Activated T-cell treated with anti-CD3 and anti-CD28 coated beads, Interleukin-2, amount 50 U/mL, for 72 hours (primary cell): Measurements from ENCODE around the gene MRPL34. TPM values are rescaled to one million over a fixed set of nuclear protein-coding genes. Genes with fewer than 3 reads are reported as not detected.

ENCODE experiments used
- ATAC-seq, 2 donors: fragments of 150-1000 bp; cut with Tn5 transposase; replicated peaks in 1 of 2; 2 replicates each; pipeline ENCODE4 v1.10.0; 2021; ENCODE audit warnings: moderate library complexity in 2 of 2, mild to moderate bottlenecking in 1 of 2
- DNase-seq, 2 donors: peaks; one replicate each; pipeline ENCODE4 v3.0.0; 2021 to 2022; ENCODE audit warnings: mixed read lengths in 1 of 2
- H3K27ac Mint-ChIP-seq: one replicate; pipeline ENCODE4 v1.8.0; 2022; ENCODE audit warnings: mild to moderate bottlenecking, moderate library complexity, mixed read lengths
- H3K27me3 Mint-ChIP-seq: one replicate; pipeline ENCODE4 v1.8.0; 2022; ENCODE audit warnings: low read depth, mixed read lengths
- H3K36me3 Mint-ChIP-seq, 2 donors: one replicate each; pipeline ENCODE4 v1.8.0; 2022; ENCODE audit warnings: mixed read lengths in 2 of 2, mild to moderate bottlenecking in 1 of 2; ENCODE audit not compliant: insufficient read depth in 2 of 2
- H3K4me1 Mint-ChIP-seq: one replicate; pipeline ENCODE4 v1.8.0; 2022; ENCODE audit warnings: low read depth, mixed read lengths
- H3K4me3 Mint-ChIP-seq, 2 donors: one replicate each; pipeline ENCODE4 v1.8.0; 2022; ENCODE audit warnings: mild to moderate bottlenecking in 2 of 2, mixed read lengths in 2 of 2, moderate library complexity in 2 of 2
- H3K9me3 Mint-ChIP-seq, 2 donors: one replicate each; pipeline ENCODE4 v1.8.0; 2022; ENCODE audit warnings: mixed read lengths in 2 of 2
- total RNA-seq, 2 donors: library from RNA; stranded (reverse); gene quantifications; one replicate each; pipeline ENCODE4 v1.2.3, GENCODE V29; 2022

Gene MRPL34
- total RNA-seq, 2 donors from 2014 or later = 75.0 to 75.8 TPM

DNA sequence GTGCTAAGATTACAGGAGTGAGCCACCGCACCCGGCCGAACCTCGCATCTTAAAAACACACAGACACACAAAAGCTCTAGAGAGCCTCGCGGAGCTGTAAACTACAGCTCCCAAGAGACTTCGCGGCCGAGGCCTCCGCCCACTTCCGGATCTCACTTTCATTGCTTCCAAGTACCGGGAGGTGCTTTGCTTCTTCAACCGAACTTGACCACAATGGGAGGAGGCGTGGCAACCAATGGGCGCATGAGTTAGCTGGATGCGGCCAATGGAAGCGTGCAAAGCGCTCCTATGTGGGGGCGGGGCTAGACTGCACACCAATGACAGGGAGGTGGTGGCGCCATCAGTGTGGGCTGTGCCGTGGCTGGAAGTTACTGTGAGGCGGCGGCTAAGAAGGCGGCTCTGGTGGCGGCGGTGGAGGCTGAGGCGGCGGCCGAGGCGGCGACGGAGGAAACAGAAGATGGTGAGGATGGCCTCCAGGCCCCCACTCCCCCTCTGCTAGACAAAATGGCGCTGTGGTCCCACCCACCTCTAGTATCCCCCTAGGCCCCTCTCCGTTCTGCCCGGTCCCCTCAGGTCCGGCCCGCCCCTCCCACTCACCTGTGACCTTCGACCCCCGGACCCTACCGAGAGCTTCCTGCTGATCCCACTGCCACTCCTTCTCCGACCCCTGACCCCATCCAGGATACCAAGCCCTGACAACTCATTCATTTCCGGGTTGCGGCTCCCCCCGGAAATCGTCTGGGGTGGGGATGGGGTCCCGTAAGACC, 3.7 kb downstream of the MRPL34 start, which contains the start of gene DDA1:
Gene DDA1, plus strand, starts transcription at position 366 of the 767 bp plus-strand sequence. Its CDS starts 92 bp downstream, at position 458.
- H3K36me3 Mint-ChIP-seq = peaks cover 0 to 1% of the 10 kb centered on the region in 2 donors
- peak within 1 kb of the TSS; percentile 86 to 93 for H3K4me3 Mint-ChIP-seq
- peak; percentile 80 for ATAC-seq
- H3K4me1 Mint-ChIP-seq = peaks cover 53% of the 10 kb centered on the region
- no peaks in the 10 kb centered on the region for H3K9me3 Mint-ChIP-seq
- H3K27ac Mint-ChIP-seq = peak within 1 kb of the TSS; percentile 96
- H3K27me3 Mint-ChIP-seq = no peaks in the 10 kb centered on the region
- peak; percentile 98 to 100 for DNase-seq

DNA sequence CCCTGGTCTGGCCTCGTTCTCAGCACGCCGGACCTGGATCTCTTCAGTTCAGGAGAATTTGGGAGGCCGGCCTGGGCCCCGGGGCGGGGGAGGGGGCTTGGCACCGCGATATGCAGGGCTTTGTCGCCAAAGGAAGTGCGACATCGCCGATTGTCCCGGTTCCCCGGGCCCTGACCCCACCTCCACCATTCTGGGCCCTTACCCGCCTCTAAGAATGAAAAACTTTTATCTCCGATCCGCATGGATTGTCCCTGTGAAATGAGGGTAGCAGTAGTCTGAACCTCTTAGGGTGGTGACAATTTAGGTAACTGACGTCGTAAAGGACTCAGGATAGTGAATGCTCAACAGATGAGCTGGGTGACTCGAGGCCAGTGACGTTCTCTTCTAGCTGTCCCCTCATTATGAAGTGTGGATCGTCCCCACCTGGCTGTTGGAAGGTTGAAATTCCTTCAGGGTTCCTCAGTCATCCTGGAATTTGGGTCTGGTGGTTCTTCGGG, 4.3 kb downstream of the MRPL34 start:
- H3K36me3 Mint-ChIP-seq = peaks cover 0 to 1% of the 10 kb centered on the region in 2 donors
- peak overlapping the region; percentile 96 for H3K27ac Mint-ChIP-seq
- H3K27me3 Mint-ChIP-seq = no peaks in the 10 kb centered on the region
- DNase-seq = peak in 1 of 2 donors; percentile 49
- H3K9me3 Mint-ChIP-seq = no peaks in the 10 kb centered on the region
- H3K4me3 Mint-ChIP-seq = peak overlapping the region; percentile 86 to 93
- peaks cover 48% of the 10 kb centered on the region for H3K4me1 Mint-ChIP-seq
- ATAC-seq = no peak

DNA sequence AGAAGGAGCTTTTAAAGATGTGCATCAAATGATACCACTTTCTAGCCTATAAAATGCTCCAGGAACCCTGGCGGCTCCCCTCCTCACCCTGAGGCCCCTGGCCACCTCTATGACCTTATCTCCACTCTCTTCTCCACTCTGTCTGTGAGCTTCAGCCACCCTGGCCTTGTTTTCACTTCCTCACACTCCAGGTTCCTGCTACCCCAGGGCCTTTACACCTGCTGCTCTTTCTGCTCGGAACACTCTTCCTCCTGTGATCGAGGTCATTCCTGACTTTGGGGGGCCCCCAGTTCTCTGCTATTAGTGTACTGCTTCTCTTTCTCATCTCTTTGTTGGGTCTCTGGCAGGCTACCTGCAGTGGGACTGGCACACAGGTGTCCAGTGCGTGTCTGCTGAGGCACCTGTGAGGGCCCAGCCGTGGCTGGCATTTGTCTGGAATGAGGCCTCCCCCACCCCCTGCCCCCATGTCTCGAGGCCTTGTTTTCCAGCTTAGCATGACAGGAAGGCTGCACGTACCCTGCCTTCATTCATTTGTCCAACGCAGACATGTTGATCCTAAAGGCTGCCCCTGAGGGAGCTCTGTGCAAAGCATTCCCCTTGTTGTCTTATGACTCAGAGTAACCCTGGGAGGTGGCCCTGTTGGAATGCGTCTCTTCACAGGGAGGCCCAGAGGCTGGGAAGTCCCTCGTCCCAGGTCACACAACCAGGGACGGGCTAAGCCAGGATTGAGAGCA, 6.0 kb downstream of the MRPL34 start:
- peaks cover 46% of the 10 kb centered on the region for H3K4me1 Mint-ChIP-seq
- no peak for ATAC-seq
- peak overlapping the region; percentile 20 for H3K27ac Mint-ChIP-seq
- no peaks in the 10 kb centered on the region for H3K9me3 Mint-ChIP-seq
- DNase-seq = no peak
- peaks cover 1 to 10% of the 10 kb centered on the region in 2 donors for H3K36me3 Mint-ChIP-seq
- peak overlapping the region; percentile 14 to 93 for H3K4me3 Mint-ChIP-seq
- no peaks in the 10 kb centered on the region for H3K27me3 Mint-ChIP-seq

DNA sequence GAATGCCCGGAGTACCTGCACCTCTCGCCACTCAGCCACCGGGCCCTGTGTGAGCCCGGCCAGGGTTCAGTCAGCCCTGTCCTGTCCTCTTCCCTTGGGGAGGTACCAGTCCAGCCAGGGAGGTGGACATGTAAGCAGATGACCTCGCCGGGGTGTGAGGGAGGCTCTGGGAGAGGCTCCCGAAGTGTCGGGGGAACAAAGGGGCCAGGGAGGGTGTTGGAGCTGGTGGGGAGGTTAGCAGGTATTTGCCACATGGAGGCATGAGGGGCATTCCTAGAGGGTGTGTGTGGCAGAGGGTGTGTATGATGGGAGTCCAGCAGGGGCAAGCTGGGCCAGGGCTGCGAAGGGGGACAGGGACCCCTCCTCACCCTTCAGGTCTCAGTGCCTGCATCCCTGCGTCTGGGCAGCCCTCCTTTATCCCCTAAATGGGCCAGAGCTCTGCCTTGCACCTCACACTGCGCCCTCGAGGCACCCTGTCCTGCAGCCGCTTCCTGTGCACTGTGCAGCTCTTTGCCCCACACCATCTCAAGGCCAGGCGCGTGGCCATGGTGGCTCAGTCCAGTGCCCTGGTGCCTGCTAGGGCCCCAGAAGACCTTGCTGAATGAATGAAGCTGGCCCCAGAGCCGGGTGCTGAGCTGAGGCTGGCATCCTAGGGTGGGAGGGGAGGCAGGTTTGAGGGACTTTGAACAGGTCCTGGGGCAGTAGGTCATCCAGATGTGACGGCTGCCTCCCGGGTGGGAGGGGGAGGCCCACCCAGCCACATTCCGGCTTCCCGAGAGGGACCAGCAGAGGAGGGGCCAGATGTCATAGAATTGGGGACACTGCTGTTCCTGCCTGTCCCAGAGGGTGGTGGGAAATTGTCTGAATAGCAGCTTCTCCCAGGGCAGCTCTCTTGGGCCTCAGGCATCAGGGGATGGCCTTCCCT, 6.8 kb downstream of the MRPL34 start:
- ATAC-seq (no peak), DNase-seq (no peak)
- Mint-ChIP-seq H3K27ac (no peak overlapping the region), H3K36me3 (peaks cover 1 to 10% of the 10 kb centered on the region in 2 donors), H3K4me1 (peaks cover 37% of the 10 kb centered on the region), H3K27me3 (no peaks in the 10 kb centered on the region), H3K4me3 (no peak overlapping the region), H3K9me3 (no peaks in the 10 kb centered on the region)

DNA sequence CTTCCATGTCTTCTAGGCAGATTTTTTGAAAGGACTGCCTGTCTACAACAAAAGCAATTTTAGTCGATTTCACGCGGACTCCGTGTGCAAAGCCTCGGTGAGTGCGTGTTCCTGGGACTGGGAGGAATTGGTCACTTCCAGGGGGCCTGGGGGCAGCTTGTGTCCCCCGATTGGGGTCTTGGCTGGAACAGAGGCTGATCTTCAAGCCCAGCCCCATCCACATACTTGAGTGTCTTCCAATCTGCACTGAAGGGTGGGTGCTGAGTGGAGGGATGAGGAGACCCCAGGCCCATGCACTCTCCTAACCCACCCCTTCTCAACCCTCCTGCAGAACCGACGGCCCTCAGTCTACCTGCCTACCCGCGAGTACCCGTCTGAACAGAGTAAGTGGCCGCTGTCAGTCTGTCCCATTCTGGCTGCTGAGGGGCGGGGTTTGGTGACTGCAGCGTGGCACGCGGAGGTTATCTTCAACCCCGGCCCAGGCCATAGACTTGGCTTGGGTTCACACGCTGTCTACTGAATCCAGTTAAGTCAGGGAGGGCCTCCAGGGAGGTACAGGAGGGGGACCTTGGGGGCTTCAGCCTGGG, 8.4 kb downstream of the MRPL34 start:
- no peak for DNase-seq
- Mint-ChIP-seq H3K27ac (no peak overlapping the region), H3K27me3 (no peaks in the 10 kb centered on the region), H3K4me3 (no peak overlapping the region), H3K9me3 (no peaks in the 10 kb centered on the region), H3K36me3 (peaks cover 1 to 10% of the 10 kb centered on the region in 2 donors), H3K4me1 (peaks cover 27% of the 10 kb centered on the region)
- no peak for ATAC-seq

DNA sequence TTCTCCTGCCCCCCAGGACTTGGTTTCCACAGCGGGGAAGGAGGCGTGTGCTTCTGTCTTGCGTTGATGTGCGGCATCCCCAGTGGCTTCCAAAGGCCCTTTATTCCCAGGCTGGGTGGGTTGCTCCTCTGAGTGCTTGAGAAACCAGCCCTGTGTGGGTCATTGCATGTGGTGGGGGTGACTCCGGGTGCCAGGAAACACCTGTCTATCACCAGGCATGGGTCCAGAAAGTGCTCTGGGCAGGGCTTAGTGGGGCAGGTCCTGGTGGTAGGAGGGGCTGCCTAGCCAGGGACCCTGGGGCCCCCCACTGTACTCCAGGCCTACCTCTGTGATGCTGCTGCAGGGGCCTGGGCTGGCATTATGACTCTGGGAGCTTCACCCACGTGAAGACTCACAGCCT, 13.3 kb downstream of the MRPL34 start:
- no peak for DNase-seq
- H3K27me3 Mint-ChIP-seq = no peaks in the 10 kb centered on the region
- H3K27ac Mint-ChIP-seq = no peak overlapping the region
- H3K36me3 Mint-ChIP-seq = peaks cover 1 to 13% of the 10 kb centered on the region in 2 donors
- H3K9me3 Mint-ChIP-seq = no peaks in the 10 kb centered on the region
- H3K4me1 Mint-ChIP-seq = peaks cover 11% of the 10 kb centered on the region
- no peak for ATAC-seq
- no peak overlapping the region for H3K4me3 Mint-ChIP-seq

DNA sequence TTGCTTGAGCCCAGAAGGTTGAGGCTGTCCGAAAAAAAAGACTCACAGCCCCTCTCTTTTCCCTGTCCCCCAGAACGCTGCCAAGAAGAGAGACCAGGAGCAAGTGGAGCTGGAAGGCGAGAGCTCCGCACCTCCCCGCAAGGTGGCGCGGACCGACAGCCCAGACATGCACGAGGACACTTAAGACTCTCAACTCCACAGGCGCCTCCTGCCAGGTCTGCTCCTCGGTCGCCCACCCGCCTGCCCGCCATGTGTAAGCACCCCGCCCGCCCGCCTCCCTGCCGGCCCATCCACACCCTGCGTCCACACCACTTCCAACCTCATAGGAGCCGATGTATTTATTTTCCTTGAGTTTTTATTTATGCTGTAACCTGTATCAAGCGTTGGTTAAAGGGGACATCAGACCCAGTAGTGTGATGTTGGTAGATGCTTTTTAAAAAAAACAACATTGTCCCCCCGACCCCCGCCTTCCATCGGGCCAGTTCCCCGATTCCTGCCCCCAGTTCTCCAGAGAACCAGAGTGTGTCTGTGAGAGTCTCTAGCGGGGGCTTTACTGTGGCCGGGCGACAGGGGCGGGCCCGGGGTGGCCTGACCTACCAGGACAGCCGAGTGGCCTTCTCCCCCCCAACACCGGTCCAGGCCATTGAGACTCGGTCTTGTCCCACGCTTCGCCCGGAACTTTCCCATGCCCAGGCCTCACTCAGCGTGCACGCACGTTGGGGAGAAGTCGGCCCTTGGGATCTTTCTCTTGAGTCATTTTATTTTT, 14.0 kb downstream of the MRPL34 start:
- no peak overlapping the region for H3K4me3 Mint-ChIP-seq
- H3K27me3 Mint-ChIP-seq = no peaks in the 10 kb centered on the region
- peaks cover 1 to 13% of the 10 kb centered on the region in 2 donors for H3K36me3 Mint-ChIP-seq
- DNase-seq = no peak
- no peak for ATAC-seq
- H3K9me3 Mint-ChIP-seq = no peaks in the 10 kb centered on the region
- no peak overlapping the region for H3K27ac Mint-ChIP-seq
- peaks cover 11% of the 10 kb centered on the region for H3K4me1 Mint-ChIP-seq

DNA sequence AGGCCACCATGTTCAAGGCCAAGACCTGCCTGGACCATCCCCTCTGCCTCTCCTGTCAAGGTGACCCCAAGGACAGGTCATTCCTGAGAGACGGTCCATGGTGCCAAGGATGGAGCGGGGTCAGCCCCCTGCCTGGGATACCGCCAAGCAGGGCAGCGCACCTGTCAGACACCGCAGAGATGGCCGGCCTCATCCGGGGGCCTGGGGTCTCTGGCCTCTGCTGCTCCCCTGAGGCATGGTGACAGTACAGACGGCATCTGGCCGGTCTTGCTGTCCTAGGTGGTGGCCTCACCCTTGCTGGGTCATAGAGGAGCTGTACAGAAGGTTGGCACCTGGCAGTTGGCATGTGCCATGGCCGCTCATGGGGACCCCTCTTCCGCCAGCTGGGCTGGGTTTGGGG, 14.8 kb downstream of the MRPL34 start:
- Mint-ChIP-seq H3K27me3 (no peaks in the 10 kb centered on the region), H3K4me1 (peaks cover 11% of the 10 kb centered on the region), H3K9me3 (no peaks in the 10 kb centered on the region), H3K36me3 (peaks cover 1 to 13% of the 10 kb centered on the region in 2 donors), H3K4me3 (no peak overlapping the region), H3K27ac (no peak overlapping the region)
- DNase-seq (no peak), ATAC-seq (no peak)

DNA sequence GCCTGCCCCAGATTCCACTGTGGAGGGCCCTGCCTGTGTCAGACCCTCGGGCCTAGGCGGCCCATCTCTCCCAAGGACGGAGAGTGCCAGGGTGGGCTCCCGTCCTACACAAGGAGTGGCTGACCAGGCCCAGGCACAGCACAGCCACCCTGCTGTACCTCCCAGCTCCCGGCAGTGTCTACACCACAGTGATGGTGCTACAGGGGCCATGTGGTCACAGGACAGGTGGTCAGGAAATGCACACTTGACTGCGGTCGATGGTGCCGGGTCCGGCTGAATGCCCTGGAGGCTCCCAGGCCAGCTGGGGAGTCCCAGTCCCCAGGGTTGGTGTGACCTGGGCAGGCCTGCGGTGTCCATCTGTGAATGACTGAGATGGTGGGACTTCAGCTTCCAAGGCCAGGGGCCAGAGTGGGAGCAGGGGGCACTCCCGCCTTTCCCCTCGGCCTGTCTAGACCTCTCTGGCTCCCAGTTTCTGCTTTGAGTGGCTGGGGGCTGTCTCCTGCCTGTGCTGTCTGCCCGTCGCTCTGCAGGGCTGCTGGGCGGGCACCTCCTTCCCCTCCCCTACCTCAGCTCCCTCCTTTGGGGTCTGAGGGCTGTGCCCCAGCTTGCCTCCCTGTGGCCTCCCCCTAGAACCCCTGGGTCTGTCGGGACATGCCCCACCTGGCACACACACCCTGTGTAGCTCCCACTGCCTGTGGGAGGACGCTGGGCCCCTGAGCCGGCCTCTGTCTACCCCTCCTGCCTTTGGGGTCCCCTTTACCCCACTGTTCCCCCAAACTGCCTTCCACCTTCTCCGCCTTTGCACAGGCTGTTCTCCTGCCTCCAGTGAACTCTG, 16.2 kb downstream of the MRPL34 start:
- Mint-ChIP-seq H3K4me1 (peaks cover 5% of the 10 kb centered on the region), H3K27ac (no peak overlapping the region), H3K4me3 (no peak overlapping the region), H3K27me3 (no peaks in the 10 kb centered on the region), H3K9me3 (no peaks in the 10 kb centered on the region), H3K36me3 (peaks cover 1 to 3% of the 10 kb centered on the region in 2 donors)
- no peak for ATAC-seq
- DNase-seq = no peak

DNA sequence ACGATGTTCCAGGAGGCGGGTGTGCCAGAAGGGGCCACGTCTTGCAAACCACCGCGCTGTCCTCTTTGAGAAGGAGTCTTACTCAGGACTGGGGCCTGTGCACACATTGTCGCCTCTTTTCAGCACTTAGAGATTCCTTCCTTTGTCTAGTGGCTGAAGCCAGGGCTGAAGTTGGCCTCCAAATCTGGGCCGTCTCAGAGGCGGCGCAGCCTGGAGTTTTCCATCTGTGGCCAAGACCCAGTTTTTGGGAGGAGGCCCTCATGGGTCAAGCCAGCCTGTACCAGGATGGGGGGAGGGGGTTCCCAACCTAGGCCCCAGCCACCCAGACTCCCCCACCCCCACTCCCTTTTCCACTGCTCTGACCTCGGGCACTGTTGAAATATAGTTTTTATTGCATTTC, 17.2 kb downstream of the MRPL34 start:
- Mint-ChIP-seq H3K4me3 (peak overlapping the region in 1 of 2 donors; percentile 67), H3K36me3 (peaks cover 1 to 3% of the 10 kb centered on the region in 2 donors), H3K4me1 (peaks cover 5% of the 10 kb centered on the region), H3K27ac (peak overlapping the region; percentile 73), H3K27me3 (no peaks in the 10 kb centered on the region), H3K9me3 (no peaks in the 10 kb centered on the region)
- ATAC-seq (no peak), DNase-seq (no peak)

DNA sequence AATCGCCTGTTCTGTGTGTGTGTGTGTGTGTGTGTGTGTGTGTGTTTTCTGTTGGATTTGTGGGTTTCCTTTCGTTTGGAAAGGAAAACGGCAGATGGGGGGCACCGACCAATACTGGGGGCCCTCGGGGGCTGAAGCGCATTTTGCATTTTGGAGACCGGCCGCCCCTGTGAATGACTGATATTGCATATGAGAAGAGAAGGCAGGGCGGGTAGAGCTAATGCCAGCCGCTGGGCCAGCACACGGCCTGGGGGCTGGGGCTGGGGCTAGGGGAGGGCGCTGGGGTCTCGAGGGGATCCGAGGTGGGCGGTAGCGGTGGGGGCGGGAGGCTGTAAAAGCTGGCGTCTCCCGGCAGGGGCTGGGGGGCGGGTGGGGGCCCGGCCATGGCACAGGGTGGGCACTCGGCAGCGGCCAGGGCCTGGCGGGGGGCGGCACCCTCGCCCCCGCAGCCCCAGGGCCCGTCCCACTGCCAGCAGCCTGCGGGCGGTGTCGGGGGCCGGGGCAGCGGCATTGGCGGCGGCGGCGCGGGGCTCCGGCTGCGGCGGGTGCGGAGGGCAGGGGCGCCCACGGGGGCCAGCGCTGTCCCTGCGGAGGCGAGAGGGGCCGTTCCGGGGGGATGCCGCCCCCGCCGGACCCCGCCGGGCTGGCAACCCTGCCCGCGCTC, 17.8 kb downstream of the MRPL34 start:
- H3K27ac Mint-ChIP-seq = peak overlapping the region; percentile 73
- peak overlapping the region; percentile 58 to 67 for H3K4me3 Mint-ChIP-seq
- ATAC-seq = peak; percentile 10 to 21

More for the DNA sequence above, 17.8 kb downstream of the MRPL34 start:
- Mint-ChIP-seq H3K36me3 (peaks cover 1 to 3% of the 10 kb centered on the region in 2 donors), H3K4me1 (peaks cover 5% of the 10 kb centered on the region), H3K27me3 (no peaks in the 10 kb centered on the region), H3K9me3 (no peaks in the 10 kb centered on the region)
- no peak for DNase-seq
